CD4-positive, CD25-positive, alpha-beta regulatory T cell (primary cell): ENCODE measurements around the gene MRPL34. TPM values are rescaled to one million over a fixed set of nuclear protein-coding genes. Genes with fewer than 3 reads are reported as not detected.

Source experiments
- ATAC-seq, 2 donors: fragments of 150-1000 bp; cut with Tn5 transposase; one replicate each; pipeline ENCODE4 v1.10.0; 2021; ENCODE audit warnings: low read depth in 2 of 2, moderate number of reproducible peaks in 2 of 2, moderate library complexity in 1 of 2
- DNase-seq, 3 donors: peaks; one replicate each; pipeline versions ENCODE4 v3.0.0 to v3.0.0-alpha.2; 2012 to 2022; ENCODE audit warnings: mixed read lengths in 1 of 3
- H3K27ac ChIP-seq: one replicate; pipeline ENCODE4 v1.7.0; 2013; ENCODE audit warnings: mild to moderate bottlenecking, low read length; ENCODE audit not compliant: insufficient read depth, poor library complexity, severe bottlenecking
- H3K27me3 ChIP-seq: one replicate; pipeline ENCODE4 v1.7.0; 2013; ENCODE audit warnings: low read length; ENCODE audit not compliant: control insufficient read depth, insufficient read depth
- H3K36me3 ChIP-seq: one replicate; pipeline ENCODE4 v1.7.0; 2013; ENCODE audit warnings: mild to moderate bottlenecking, low read length, moderate library complexity; ENCODE audit not compliant: control insufficient read depth, insufficient read depth
- H3K4me1 ChIP-seq: 2 replicates; pipeline ENCODE4 v1.7.0; 2013; ENCODE audit warnings: mild to moderate bottlenecking, low read length; ENCODE audit not compliant: insufficient read depth, control insufficient read depth, poor library complexity, severe bottlenecking
- H3K4me3 ChIP-seq: one replicate; pipeline ENCODE4 v1.7.0; 2013; ENCODE audit warnings: low read depth, mild to moderate bottlenecking, low read length, moderate library complexity
- H3K9me3 ChIP-seq, 2 experiments: 1 replicate in 1 of 2; 2 replicates in 1 of 2; pipeline ENCODE4 v1.7.0; 2013; ENCODE audit warnings: low read length in 2 of 2, mild to moderate bottlenecking in 1 of 2, moderate library complexity in 1 of 2; ENCODE audit not compliant: control insufficient read depth in 2 of 2
- H3K27ac Mint-ChIP-seq, 3 donors: one replicate each; pipeline ENCODE4 v1.8.0; 2020 to 2022; ENCODE audit warnings: mild to moderate bottlenecking in 3 of 3, mixed read lengths in 3 of 3, moderate library complexity in 2 of 3
- H3K27me3 Mint-ChIP-seq: one replicate; pipeline ENCODE4 v1.8.0; 2022; ENCODE audit warnings: mild to moderate bottlenecking, mixed read lengths
- H3K36me3 Mint-ChIP-seq: one replicate; pipeline ENCODE4 v1.8.0; 2020; ENCODE audit warnings: mixed read lengths
- H3K4me1 Mint-ChIP-seq, 4 donors: one replicate each; pipeline ENCODE4 v1.8.0; 2020 to 2022; ENCODE audit warnings: mixed read lengths in 4 of 4, mild to moderate bottlenecking in 1 of 4
- H3K4me3 Mint-ChIP-seq, 4 donors: one replicate each; pipeline ENCODE4 v1.8.0; 2020 to 2022; ENCODE audit warnings: mild to moderate bottlenecking in 4 of 4, mixed read lengths in 4 of 4, moderate library complexity in 3 of 4
- H3K9me3 Mint-ChIP-seq, 7 donors: one replicate each; pipeline ENCODE4 v1.8.0; 2020 to 2022; ENCODE audit warnings: mixed read lengths in 7 of 7, mild to moderate bottlenecking in 3 of 7, moderate library complexity in 2 of 7
- polyA plus RNA-seq, 4 donors: library from polyadenylated mRNA; unstranded; fragments of 300-500 nt; fragmentation: Illumina TruSeq; gene quantifications; one replicate each; pipeline ENCODE4 v1.2.3, GENCODE V29; 2021
- total RNA-seq: library from RNA; stranded (reverse); gene quantifications from one replicate; pipeline ENCODE4 v1.2.3, GENCODE V29; 2022

Gene MRPL34
- total RNA-seq (37.1 TPM), polyA plus RNA-seq (100 to 1,000 TPM; 223 to 248 (median 236) TPM)

DNA sequence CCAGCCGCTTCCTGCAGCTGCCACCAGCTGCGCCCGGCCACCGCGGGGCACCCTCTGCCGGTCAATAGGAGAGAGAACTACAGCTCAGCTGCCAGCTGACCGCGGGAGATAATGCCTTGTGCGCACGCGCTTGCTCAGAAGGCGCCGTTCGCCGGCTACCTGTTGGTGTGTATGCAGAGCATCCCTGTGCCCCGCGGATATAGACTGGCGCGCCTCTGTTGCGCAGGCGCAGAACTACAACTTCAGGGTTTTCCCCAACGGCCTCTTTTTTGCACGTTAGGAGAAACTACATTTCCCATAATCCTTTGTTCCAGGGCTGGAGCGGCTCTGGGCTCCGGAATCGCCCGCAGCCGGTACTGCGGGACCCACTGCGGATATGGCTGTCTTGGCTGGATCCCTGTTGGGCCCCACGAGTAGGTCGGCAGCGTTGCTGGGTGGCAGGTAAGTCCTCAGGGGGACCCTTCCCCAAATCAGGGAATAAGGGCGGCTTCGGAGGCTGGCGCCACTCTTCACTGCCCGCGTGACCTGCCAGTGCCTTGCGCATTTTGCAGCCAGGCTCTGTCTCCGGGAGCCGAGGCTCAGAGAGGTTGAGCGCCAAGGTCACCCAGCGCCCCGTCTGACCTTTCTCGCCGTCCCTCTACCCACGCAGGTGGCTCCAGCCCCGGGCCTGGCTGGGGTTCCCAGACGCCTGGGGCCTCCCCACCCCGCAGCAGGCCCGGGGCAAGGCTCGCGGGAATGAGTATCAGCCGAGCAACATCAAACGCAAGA, at the start of gene MRPL34:
TSS of gene MRPL34 (plus strand) at position 356 of the 768 bp plus-strand sequence. CDS start at position 377, 21 bp downstream.
- no peaks in the 10 kb centered on the region for H3K9me3 ChIP-seq
- Mint-ChIP-seq H3K36me3 (peaks cover 5% of the 10 kb centered on the region), H3K27me3 (no peaks in the 10 kb centered on the region), H3K27ac (peak within 1 kb of the TSS; percentile 73 to 95 (median 88)), H3K4me3 (peak within 1 kb of the TSS; percentile 92 to 96 (median 93)), H3K4me1 (peaks cover 11 to 62% (median 30%) of the 10 kb centered on the region in 4 donors), H3K9me3 (no peaks in the 10 kb centered on the region)
- peak; percentile 93 to 99 (median 96) for DNase-seq
- H3K4me1 ChIP-seq = peaks cover 54% of the 10 kb centered on the region
- no peaks in the 10 kb centered on the region for H3K27me3 ChIP-seq
- H3K4me3 ChIP-seq = peak within 1 kb of the TSS; percentile 71
- peak within 1 kb of the TSS; percentile 88 for H3K27ac ChIP-seq
- peak; percentile 62 to 63 for ATAC-seq
- H3K36me3 ChIP-seq = no peaks in the 10 kb centered on the region

DNA sequence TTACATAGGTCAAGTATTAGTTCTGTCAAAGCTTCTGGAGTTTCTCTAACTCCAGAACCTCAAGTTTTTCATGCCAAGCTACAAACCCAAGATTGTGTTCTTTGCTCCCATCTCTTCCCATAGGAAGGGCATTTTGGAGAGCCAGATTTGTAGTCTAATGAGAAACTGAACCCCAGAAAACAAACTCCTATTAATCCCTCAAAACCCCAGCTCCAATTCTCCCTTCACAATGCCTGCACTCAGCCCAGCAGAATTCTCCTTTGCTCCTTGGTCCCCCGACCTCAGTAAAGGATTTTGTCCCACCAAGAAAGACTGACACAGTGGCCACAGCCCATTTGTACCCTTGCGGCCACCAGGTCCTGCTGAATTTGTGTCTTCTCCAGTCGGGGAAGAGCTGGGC, 49.5 kb upstream of the MRPL34 start:
- no peaks in the 10 kb centered on the region for H3K36me3 Mint-ChIP-seq
- Histone ChIP-seq H3K4me1 (no peaks in the 10 kb centered on the region), H3K27me3 (no peaks in the 10 kb centered on the region), H3K9me3 (no peaks in the 10 kb centered on the region), H3K36me3 (no peaks in the 10 kb centered on the region), H3K27ac (no peak overlapping the region), H3K4me3 (no peak overlapping the region)
- H3K4me1 Mint-ChIP-seq = peaks cover 0 to 7% (median 4%) of the 10 kb centered on the region in 4 donors
- no peak overlapping the region for H3K4me3 Mint-ChIP-seq
- H3K9me3 Mint-ChIP-seq = no peaks in the 10 kb centered on the region
- ATAC-seq = no peak
- no peak for DNase-seq
- H3K27ac Mint-ChIP-seq = no peak overlapping the region
- peaks cover 15% of the 10 kb centered on the region for H3K27me3 Mint-ChIP-seq

DNA sequence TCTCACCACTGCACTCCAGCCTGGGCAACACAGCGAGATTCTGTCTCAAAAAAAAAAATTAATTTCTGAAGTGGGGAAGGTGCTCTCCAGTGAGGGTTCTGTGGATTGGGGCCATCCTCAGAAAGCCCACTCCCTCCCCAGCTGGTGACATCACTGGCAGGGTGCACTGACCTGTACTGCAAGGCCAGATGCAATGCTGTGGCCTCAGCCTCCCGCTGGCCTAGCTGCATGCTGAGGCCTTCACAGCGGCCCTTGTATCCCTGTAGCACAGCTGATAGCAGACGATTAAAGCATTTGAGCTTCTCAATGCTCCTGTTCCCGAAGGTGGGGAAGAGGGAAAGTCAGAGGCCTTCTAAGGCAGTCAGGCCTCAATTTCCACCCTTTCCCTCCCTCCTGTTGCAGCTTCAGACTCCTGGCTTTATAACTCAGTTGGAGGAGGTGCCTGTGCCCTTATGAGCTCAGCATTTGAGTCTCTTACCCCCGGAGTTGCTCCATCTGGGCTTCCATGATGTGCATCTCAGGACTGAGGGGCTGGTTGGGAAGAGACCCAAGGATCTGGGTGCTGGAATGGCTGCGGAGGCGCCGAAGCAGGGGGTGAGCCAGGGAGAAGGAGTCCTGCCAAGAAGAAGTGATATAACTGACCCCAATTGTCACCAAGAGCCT, 46.4 kb upstream of the MRPL34 start:
- Mint-ChIP-seq H3K36me3 (no peaks in the 10 kb centered on the region), H3K9me3 (no peaks in the 10 kb centered on the region), H3K27me3 (peaks cover 15% of the 10 kb centered on the region), H3K4me1 (peaks cover 0 to 8% (median 5%) of the 10 kb centered on the region in 4 donors), H3K4me3 (no peak overlapping the region), H3K27ac (no peak overlapping the region)
- DNase-seq (no peak), ATAC-seq (no peak)
- H3K27ac ChIP-seq = no peak overlapping the region
- no peaks in the 10 kb centered on the region for H3K27me3 ChIP-seq
- no peak overlapping the region for H3K4me3 ChIP-seq
- no peaks in the 10 kb centered on the region for H3K9me3 ChIP-seq
- no peaks in the 10 kb centered on the region for H3K4me1 ChIP-seq
- H3K36me3 ChIP-seq = no peaks in the 10 kb centered on the region

DNA sequence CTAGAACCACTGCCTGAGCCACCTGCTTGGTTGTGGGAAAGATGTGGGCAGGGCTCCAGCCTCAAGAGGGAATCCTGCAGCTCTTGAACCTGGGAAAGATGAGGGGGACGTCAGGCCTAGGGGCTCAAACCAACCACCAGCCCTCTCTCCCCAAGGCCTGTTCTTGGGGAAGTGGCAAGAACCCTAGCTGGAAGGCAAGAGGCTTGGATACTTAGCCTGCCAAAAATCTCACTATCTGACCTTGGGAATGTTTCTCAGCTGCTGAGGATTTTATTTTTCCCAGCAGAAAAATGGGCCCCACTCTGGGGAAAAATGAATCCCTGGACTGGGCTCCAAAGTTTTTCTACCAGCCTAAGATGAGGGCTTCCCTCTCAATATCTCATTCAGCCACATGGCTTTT, 45.7 kb upstream of the MRPL34 start:
- peaks cover 5% of the 10 kb centered on the region for H3K4me1 ChIP-seq
- H3K36me3 ChIP-seq = no peaks in the 10 kb centered on the region
- no peak overlapping the region for H3K27ac ChIP-seq
- Mint-ChIP-seq H3K4me3 (no peak overlapping the region), H3K36me3 (no peaks in the 10 kb centered on the region), H3K27ac (no peak overlapping the region), H3K9me3 (no peaks in the 10 kb centered on the region), H3K4me1 (peaks cover 0 to 14% (median 8%) of the 10 kb centered on the region in 4 donors), H3K27me3 (peaks cover 15% of the 10 kb centered on the region)
- H3K27me3 ChIP-seq = no peaks in the 10 kb centered on the region
- H3K9me3 ChIP-seq = no peaks in the 10 kb centered on the region
- DNase-seq = no peak
- H3K4me3 ChIP-seq = no peak overlapping the region
- no peak for ATAC-seq

DNA sequence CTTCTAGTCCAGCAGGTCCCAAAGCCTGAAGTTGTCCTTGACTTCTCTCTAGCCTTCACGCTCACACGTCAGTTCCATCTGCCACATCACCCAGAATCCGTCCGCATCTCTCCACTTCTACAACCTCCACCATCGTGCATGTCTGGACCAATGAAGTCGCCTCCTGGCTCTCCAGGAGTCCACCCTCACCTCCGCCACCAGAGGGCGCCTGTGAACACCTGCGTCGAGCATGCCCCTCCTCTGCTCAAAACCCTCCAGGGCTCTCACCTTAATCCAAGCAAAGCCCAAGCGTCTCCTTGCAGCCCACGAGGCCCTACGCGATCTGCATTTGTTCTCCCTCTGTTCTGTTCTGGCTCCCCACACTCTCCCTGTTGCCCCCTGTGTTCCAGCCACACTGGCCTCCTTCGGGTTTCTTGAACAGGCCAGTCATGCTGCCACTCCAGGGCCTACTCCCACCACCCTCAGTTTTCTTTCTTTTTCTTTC, 44.8 kb upstream of the MRPL34 start:
- Mint-ChIP-seq H3K9me3 (no peaks in the 10 kb centered on the region), H3K4me3 (peak overlapping the region in 1 of 4 donors; percentile 22), H3K27ac (peak overlapping the region in 1 of 3 donors; percentile 8), H3K36me3 (no peaks in the 10 kb centered on the region), H3K27me3 (peaks cover 11% of the 10 kb centered on the region), H3K4me1 (peaks cover 0 to 16% (median 8%) of the 10 kb centered on the region in 4 donors)
- no peak overlapping the region for H3K27ac ChIP-seq
- H3K4me1 ChIP-seq = peaks cover 8% of the 10 kb centered on the region
- H3K9me3 ChIP-seq = no peaks in the 10 kb centered on the region
- ATAC-seq (peak; percentile 96 to 98), DNase-seq (peak; percentile 77 to 91 (median 87))
- no peaks in the 10 kb centered on the region for H3K27me3 ChIP-seq
- no peak overlapping the region for H3K4me3 ChIP-seq
- no peaks in the 10 kb centered on the region for H3K36me3 ChIP-seq

DNA sequence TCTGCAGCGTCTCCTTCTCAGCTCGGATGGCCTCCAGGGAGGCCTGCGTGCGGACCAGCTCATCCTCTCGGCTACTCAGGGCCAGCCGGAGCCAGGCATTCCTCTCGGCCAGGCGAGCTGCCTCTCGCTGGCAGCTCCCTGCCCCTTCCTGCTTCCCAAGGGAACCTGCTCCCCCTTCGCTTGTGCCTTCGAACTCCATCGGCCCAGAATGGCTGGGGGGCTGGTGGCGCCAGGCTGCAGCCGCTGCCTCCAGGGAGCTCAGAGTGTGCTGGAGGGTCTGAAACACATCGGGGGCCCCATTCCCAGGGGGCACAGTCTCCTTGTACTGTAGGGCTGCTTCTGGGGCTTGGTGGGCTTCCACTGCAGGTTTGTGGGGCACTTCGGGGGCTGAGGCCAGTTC, 43.1 kb upstream of the MRPL34 start:
- H3K27me3 ChIP-seq = no peaks in the 10 kb centered on the region
- H3K9me3 ChIP-seq = no peaks in the 10 kb centered on the region
- H3K36me3 ChIP-seq = no peaks in the 10 kb centered on the region
- DNase-seq (no peak), ATAC-seq (no peak)
- peaks cover 15% of the 10 kb centered on the region for H3K4me1 ChIP-seq
- Mint-ChIP-seq H3K27ac (peak overlapping the region in 1 of 3 donors; percentile 20), H3K9me3 (no peaks in the 10 kb centered on the region), H3K4me1 (peaks cover 6 to 29% (median 16%) of the 10 kb centered on the region in 4 donors), H3K4me3 (no peak overlapping the region), H3K36me3 (no peaks in the 10 kb centered on the region), H3K27me3 (peaks cover 16% of the 10 kb centered on the region)
- H3K4me3 ChIP-seq = no peak overlapping the region
- H3K27ac ChIP-seq = no peak overlapping the region

DNA sequence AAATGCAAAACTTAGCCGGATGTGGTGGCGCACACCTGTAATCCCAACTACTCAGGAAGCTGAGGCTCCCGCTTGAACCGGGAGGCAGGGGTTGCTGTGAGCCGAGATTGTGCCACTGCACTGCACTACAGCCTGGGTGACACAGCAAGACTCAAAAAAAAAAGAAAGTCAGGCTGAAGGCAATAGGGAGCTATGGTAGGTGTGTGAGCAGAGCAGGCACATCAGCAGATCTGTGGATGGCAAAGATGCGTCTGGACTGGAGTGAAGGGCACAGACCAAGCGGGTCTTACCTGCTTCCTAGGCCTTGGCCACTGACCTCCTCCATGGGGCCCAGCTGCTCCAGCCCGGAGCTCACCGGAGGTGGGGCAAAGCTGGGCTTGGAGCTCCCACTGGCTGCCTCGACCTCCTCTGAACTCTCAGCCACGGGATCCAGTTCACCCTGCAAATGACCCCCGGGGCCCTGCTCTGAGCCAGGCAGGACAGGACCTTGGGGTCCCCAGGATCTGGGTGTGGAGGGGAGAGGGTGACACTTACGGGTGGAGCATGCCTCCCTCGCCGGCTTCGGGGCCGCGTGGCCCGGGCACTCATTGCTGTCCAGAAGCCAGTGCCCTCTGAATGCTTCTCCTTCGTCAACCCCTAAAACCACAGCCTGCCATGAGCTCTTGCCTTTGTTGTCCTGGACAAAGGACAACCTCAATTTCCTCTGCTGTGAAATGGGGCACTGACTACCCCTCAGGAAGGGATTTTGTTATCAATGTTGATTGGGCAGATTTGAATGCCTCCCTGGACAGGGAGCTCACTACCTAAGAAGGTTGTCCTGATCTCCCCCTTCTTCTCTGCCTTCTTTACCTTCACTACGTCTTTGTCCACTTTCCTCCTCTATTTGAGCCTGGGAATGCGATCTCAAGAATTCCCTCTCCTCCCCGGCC, 41.7 kb upstream of the MRPL34 start:
- H3K36me3 Mint-ChIP-seq = no peaks in the 10 kb centered on the region
- Histone ChIP-seq H3K27me3 (no peaks in the 10 kb centered on the region), H3K4me1 (peaks cover 23% of the 10 kb centered on the region), H3K27ac (peak overlapping the region; percentile 28), H3K36me3 (peaks cover 2% of the 10 kb centered on the region), H3K9me3 (no peaks in the 10 kb centered on the region), H3K4me3 (no peak overlapping the region)
- H3K27ac Mint-ChIP-seq = peak overlapping the region; percentile 42 to 80 (median 50)
- H3K27me3 Mint-ChIP-seq = peaks cover 11% of the 10 kb centered on the region
- peaks cover 6 to 35% (median 17%) of the 10 kb centered on the region in 4 donors for H3K4me1 Mint-ChIP-seq
- H3K9me3 Mint-ChIP-seq = no peaks in the 10 kb centered on the region
- ATAC-seq (no peak), DNase-seq (no peak)
- no peak overlapping the region for H3K4me3 Mint-ChIP-seq
